Adipose tissue (tissue), 3 donors: Measurements from ENCODE around the gene NDUFAF3. TPM values are rescaled to one million over a fixed set of nuclear protein-coding genes. Genes with fewer than 3 reads are reported as not detected.
"Not testable (repeated sequence)": the region's sequence is repeated elsewhere in the genome, so short reads cannot be mapped to it uniquely, and the experiment has no call there.

Source experiments
- H3K27ac ChIP-seq: one replicate; pipeline ENCODE4 v1.5.1; 2013; ENCODE audit warnings: low read depth, low read length
- WGBS, 3 donors: extraction: QIAGEN DNeasy Blood & Tissue Kit; methylation state at CpG; one replicate each; pipeline ENCODE4 v1.1.7; 2013; 5-methylcytosine and 5-hydroxymethylcytosine counted together
- polyA plus RNA-seq, 3 donors: library from polyadenylated mRNA; stranded (reverse); fragments of 200-250 nt; gene quantifications; one replicate each; pipeline ENCODE4 v1.2.3, GENCODE V29; 2013
- donor health status: healthy with polysubstance abuse.
- donor health status: Bipolar disorder and iron deficiency.
- donor health status: healthy.

Gene NDUFAF3
- polyA plus RNA-seq, 3 donors = 38.6 to 163 (median 120) TPM

GRCh38 chr3:48997714-48998637 is 23.9 kb upstream of the NDUFAF3 start:
- 77 to 84% (median 81%) methylated on average over 20 of the region's 20 CpGs for WGBS, 3 donors
- no peak overlapping the region for H3K27ac ChIP-seq

GRCh38 chr3:48999085-48999858 is 22.6 kb upstream of the NDUFAF3 start:
- WGBS, 3 donors = 67 to 88% (median 86%) methylated on average over 8 of the region's 8 CpGs
- H3K27ac ChIP-seq = no peak overlapping the region

- WGBS, 3 donors = 87 to 96% (median 89%) methylated on average over 6 of the region's 6 CpGs
- no peak overlapping the region for H3K27ac ChIP-seq
These were observed 20.8 kb upstream of the NDUFAF3 start for GRCh38 chr3:49001155-49001554.

GRCh38 chr3:49004352-49005302 is 17.3 kb upstream of the NDUFAF3 start:
- no peak overlapping the region for H3K27ac ChIP-seq
- WGBS, 3 donors = 87 to 89% (median 88%) methylated on average over 16 of the region's 16 CpGs

- WGBS, 3 donors = 93 to 100% (median 98%) methylated on average over 3 of the region's 3 CpGs
- no peak overlapping the region for H3K27ac ChIP-seq
These were observed 16.6 kb upstream of the NDUFAF3 start for GRCh38 chr3:49005303-49005680.

- H3K27ac ChIP-seq = no peak overlapping the region
- 93 to 98% (median 97%) methylated on average over 5 of the region's 5 CpGs for WGBS, 3 donors
These were observed 15.9 kb upstream of the NDUFAF3 start for GRCh38 chr3:49005998-49006397.

- 2 to 5% (median 3%) methylated on average over 32 of the region's 32 CpGs for WGBS, 3 donors
- no peak overlapping the region for H3K27ac ChIP-seq
These were observed 15.4 kb upstream of the NDUFAF3 start for GRCh38 chr3:49006408-49007067.

GRCh38 chr3:49007068-49007770 is 14.7 kb upstream of the NDUFAF3 start, which contains the start of gene WDR6:
WDR6 (plus strand) TSS chr3:49007391; CDS start chr3:49007432, 41 bp downstream.
- peak within 1 kb of the TSS; percentile 58 for H3K27ac ChIP-seq
- WGBS, 3 donors = 0 to 1% (median 1%) methylated on average over 61 to 65 of the region's 65 CpGs

- H3K27ac ChIP-seq = peak overlapping the region; percentile 58
- WGBS, 3 donors = 13 to 19% (median 14%) methylated on average over 30 to 41 of the region's 41 CpGs
These were observed 14.0 kb upstream of the NDUFAF3 start for GRCh38 chr3:49007771-49008528.

- not testable (repeated sequence) for H3K27ac ChIP-seq
- 75 to 90% (median 89%) methylated on average over 5 of the region's 5 CpGs for WGBS, 3 donors
These were observed 13.3 kb upstream of the NDUFAF3 start for GRCh38 chr3:49008627-49009026.

- H3K27ac ChIP-seq = no peak overlapping the region
- WGBS, 3 donors = 68 to 74% (median 68%) methylated on average over 3 of the region's 3 CpGs
These were observed 12.5 kb upstream of the NDUFAF3 start for GRCh38 chr3:49009396-49009795.

GRCh38 chr3:49012441-49013017 is 9.4 kb upstream of the NDUFAF3 start:
- WGBS, 3 donors = 40 to 81% (median 73%) methylated on average over 17 of the region's 17 CpGs
- H3K27ac ChIP-seq = no peak overlapping the region

- WGBS, 3 donors = 76 to 86% (median 83%) methylated on average over 19 of the region's 19 CpGs
- H3K27ac ChIP-seq = no peak overlapping the region
These were observed 8.7 kb upstream of the NDUFAF3 start for GRCh38 chr3:49013113-49013737.

GRCh38 chr3:49013738-49014660 is 7.9 kb upstream of the NDUFAF3 start:
- 84 to 86% (median 86%) methylated on average over 24 of the region's 24 CpGs for WGBS, 3 donors
- no peak overlapping the region for H3K27ac ChIP-seq

- WGBS, 3 donors = 73 to 90% (median 84%) methylated on average over 8 of the region's 8 CpGs
- H3K27ac ChIP-seq = no peak overlapping the region
These were observed 6.8 kb upstream of the NDUFAF3 start for GRCh38 chr3:49015072-49015471.
